Measurements from ENCODE around the gene LRMDA.

LRMDA gene

GRCh38 chr10:75431180-75432111 is at the start of gene LRMDA:
LRMDA (plus strand) TSS chr10:75431624.
- no peak for DNase-seq

GRCh38 chr10:75386128-75386527 is 45.3 kb upstream of the LRMDA start:
- DNase-seq = no peak

GRCh38 chr10:75388082-75388481 is 43.3 kb upstream of the LRMDA start:
- DNase-seq = no peak

- no peak for DNase-seq
These were observed 41.2 kb upstream of the LRMDA start for GRCh38 chr10:75390178-75390577.

- no peak for DNase-seq
These were observed 39.2 kb upstream of the LRMDA start for GRCh38 chr10:75392271-75392670.

- no peak for DNase-seq
These were observed 38.7 kb upstream of the LRMDA start for GRCh38 chr10:75392744-75393143.

- DNase-seq = no peak
These were observed 37.2 kb upstream of the LRMDA start for GRCh38 chr10:75394221-75394620.

GRCh38 chr10:75395066-75395931 is 36.1 kb upstream of the LRMDA start:
- DNase-seq = no peak

- no peak for DNase-seq
These were observed 35.3 kb upstream of the LRMDA start for GRCh38 chr10:75395932-75396630.

- no peak for DNase-seq
These were observed 34.6 kb upstream of the LRMDA start for GRCh38 chr10:75396631-75397495.

- no peak for DNase-seq
These were observed 33.8 kb upstream of the LRMDA start for GRCh38 chr10:75397496-75398199.

- no peak for DNase-seq
These were observed 33.2 kb upstream of the LRMDA start for GRCh38 chr10:75398200-75398691.

GRCh38 chr10:75398692-75399460 is 32.5 kb upstream of the LRMDA start:
- no peak for DNase-seq

GRCh38 chr10:75399461-75400162 is 31.8 kb upstream of the LRMDA start:
- DNase-seq = peak; percentile 19

- DNase-seq = no peak
These were observed 31.2 kb upstream of the LRMDA start for GRCh38 chr10:75400163-75400770.

- peak; percentile 21 for DNase-seq
These were observed 30.5 kb upstream of the LRMDA start for GRCh38 chr10:75400771-75401568.

GRCh38 chr10:75401569-75402485 is 29.6 kb upstream of the LRMDA start, which contains the start of gene ZNF503:
ZNF503 (minus strand) TSS chr10:75401764; CDS start chr10:75401419, 345 bp downstream.
- DNase-seq = peak; percentile 81

Measured in GDM1 (cell line).